SK-N-SH treated with all-trans-retinoic acid at 6 μM for 48 hours (cell line): ENCODE measurements around the gene LRRC56.

ENCODE experiments used
- BACH2 ChIP-seq: fragments of 250-450 bp; sonication (Bioruptor Pico); IDR thresholded peaks from 2 replicates; pipeline ENCODE4 v1.9.0; 2021; ENCODE audit warnings: mild to moderate bottlenecking, borderline replicate concordance
- ISL1 ChIP-seq: fragments of 250-450 bp; sonication (Bioruptor Pico); IDR thresholded peaks from 2 replicates; pipeline ENCODE4 v2.1.2; 2022; ENCODE audit warnings: mild to moderate bottlenecking, moderate library complexity
- PPARA ChIP-seq: fragments of 250-450 bp; sonication (Bioruptor Pico); IDR thresholded peaks from 2 replicates; pipeline ENCODE4 v1.5.0; 2020; ENCODE audit warnings: mild to moderate bottlenecking, borderline replicate concordance
- SNAI2 ChIP-seq: fragments of 250-450 bp; sonication (Bioruptor Pico); IDR thresholded peaks from 2 replicates; pipeline ENCODE4 v1.5.0; 2020; ENCODE audit warnings: mild to moderate bottlenecking, moderate library complexity
- ZFP3 ChIP-seq: fragments of 250-450 bp; sonication (Bioruptor Pico); IDR thresholded peaks from 2 replicates; pipeline ENCODE4 v1.5.0; 2020; ENCODE audit warnings: mild to moderate bottlenecking, moderate library complexity
- ZNF565 ChIP-seq: fragments of 450-650 bp; formaldehyde crosslinking; conservative IDR thresholded peaks from 2 replicates; pipeline ENCODE4 v1.5.0; 2020; ENCODE audit warnings: low read depth, mild to moderate bottlenecking, moderate library complexity
- ZNF70 ChIP-seq: fragments of 450-650 bp; formaldehyde crosslinking; IDR thresholded peaks from 2 replicates; pipeline ENCODE4 v1.5.0; 2020; ENCODE audit warnings: mild to moderate bottlenecking, moderate library complexity
- ZNF8 ChIP-seq: fragments of 450-650 bp; formaldehyde crosslinking; IDR thresholded peaks from 2 replicates; pipeline ENCODE4 v1.5.0; 2020; ENCODE audit warnings: mild to moderate bottlenecking, moderate library complexity
- TF ChIP-seq, protein P1 (sequence below): fragments of 250-450 bp; sonication (Bioruptor Pico); IDR thresholded peaks from 2 replicates; pipeline ENCODE4 v1.5.1; 2020; ENCODE audit warnings: low read depth, mild to moderate bottlenecking, moderate library complexity
- TF ChIP-seq, protein P2 (sequence below): fragments of 250-450 bp; sonication (Bioruptor Pico); IDR thresholded peaks from 2 replicates; pipeline ENCODE4 v1.8.0; 2020; ENCODE audit warnings: mild to moderate bottlenecking, moderate library complexity, borderline replicate concordance

GRCh38 chr11:596374-596773 lies 59.0 kb downstream of the LRRC56 start:
- no peak for TF ChIP-seq ZNF565 (CRISPR knock-in tag)
- no peak for TF ChIP-seq ZNF70 (CRISPR knock-in tag)
- TF ChIP-seq BACH2 (CRISPR knock-in tag), result no peak
- TF ChIP-seq, protein P1, sequence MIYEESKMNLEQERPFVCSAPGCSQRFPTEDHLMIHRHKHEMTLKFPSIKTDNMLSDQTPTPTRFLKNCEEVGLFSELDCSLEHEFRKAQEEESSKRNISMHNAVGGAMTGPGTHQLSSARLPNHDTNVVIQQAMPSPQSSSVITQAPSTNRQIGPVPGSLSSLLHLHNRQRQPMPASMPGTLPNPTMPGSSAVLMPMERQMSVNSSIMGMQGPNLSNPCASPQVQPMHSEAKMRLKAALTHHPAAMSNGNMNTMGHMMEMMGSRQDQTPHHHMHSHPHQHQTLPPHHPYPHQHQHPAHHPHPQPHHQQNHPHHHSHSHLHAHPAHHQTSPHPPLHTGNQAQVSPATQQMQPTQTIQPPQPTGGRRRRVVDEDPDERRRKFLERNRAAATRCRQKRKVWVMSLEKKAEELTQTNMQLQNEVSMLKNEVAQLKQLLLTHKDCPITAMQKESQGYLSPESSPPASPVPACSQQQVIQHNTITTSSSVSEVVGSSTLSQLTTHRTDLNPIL, result no peak
- no peak for TF ChIP-seq ZFP3 (CRISPR knock-in tag)
- no peak for TF ChIP-seq SNAI2 (CRISPR knock-in tag)
- no peak for TF ChIP-seq PPARA (CRISPR knock-in tag)
- TF ChIP-seq ISL1, result no peak
- TF ChIP-seq, protein P2, sequence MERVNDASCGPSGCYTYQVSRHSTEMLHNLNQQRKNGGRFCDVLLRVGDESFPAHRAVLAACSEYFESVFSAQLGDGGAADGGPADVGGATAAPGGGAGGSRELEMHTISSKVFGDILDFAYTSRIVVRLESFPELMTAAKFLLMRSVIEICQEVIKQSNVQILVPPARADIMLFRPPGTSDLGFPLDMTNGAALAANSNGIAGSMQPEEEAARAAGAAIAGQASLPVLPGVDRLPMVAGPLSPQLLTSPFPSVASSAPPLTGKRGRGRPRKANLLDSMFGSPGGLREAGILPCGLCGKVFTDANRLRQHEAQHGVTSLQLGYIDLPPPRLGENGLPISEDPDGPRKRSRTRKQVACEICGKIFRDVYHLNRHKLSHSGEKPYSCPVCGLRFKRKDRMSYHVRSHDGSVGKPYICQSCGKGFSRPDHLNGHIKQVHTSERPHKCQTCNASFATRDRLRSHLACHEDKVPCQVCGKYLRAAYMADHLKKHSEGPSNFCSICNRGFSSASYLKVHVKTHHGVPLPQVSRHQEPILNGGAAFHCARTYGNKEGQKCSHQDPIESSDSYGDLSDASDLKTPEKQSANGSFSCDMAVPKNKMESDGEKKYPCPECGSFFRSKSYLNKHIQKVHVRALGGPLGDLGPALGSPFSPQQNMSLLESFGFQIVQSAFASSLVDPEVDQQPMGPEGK (CRISPR knock-in tag), result no peak
- TF ChIP-seq ZNF8 (CRISPR knock-in tag), result no peak
